ENCODE data around the gene SPG21. TPM values are rescaled to one million over a fixed set of nuclear protein-coding genes. Genes with fewer than 3 reads are reported as not detected.

Gene SPG21
- total and polyA plus RNA-seq, 2 of the 4 experiments (the other 2 are of a cell fraction), result 59.9 to 60.8 TPM

DNA sequence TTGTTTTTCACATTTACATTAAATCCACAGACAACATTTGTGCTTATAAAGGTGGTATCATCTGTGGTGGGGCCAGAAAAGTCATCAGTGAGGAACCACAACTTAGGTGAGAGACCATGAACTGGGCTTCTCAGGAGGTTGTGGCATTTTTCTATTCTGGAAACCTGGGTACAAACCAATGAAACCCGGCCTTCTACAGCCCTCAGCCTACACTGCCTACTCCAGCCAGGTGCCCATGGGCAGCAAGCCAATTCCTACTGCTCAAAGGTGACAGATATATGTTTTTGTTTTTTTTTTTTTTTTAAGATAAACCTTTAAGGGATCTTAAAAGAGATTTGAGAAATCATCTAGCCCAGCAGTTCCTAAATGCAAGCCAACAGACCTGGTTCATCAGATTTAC, 20.3 kb downstream of the SPG21 start:
- H2AK5ac ChIP-seq (ENCODE audit: low read depth, low read length), result no peak overlapping the region
- no peaks in the 10 kb centered on the region; a peak in 1 of 4 replicates for H3K79me1 ChIP-seq (ENCODE audit: low read depth in 1 of 2, low read length in 2 of 2)
- no peak overlapping the region for H2AK9ac ChIP-seq (replicated peaks; ENCODE audit: low read depth, low read length, poor library complexity)
- no peaks in the 10 kb centered on the region for H3K27me3 ChIP-seq (ENCODE audit: control insufficient read depth, insufficient read depth, low read length)
- no peak overlapping the region for H3K56ac ChIP-seq (ENCODE audit: extremely low read depth, insufficient read depth, low read length)
- no peak overlapping the region for H3K4me3 ChIP-seq (ENCODE audit: insufficient read depth, low read depth, low read length)
- no peaks in the 10 kb centered on the region for H3K4me1 ChIP-seq (ENCODE audit: control insufficient read depth, insufficient read depth, low read length)
- no peak overlapping the region for H2BK20ac ChIP-seq (ENCODE audit: low read depth, low read length)
- H3K36me3 ChIP-seq (ENCODE audit: control insufficient read depth, insufficient read depth, low read length), result peaks cover 51% of the 10 kb centered on the region
- no peak overlapping the region for H3K14ac ChIP-seq (replicated peaks; ENCODE audit: low read depth, low read length)
- BruUV-seq (replicated peaks), result no TSS peak
- no peak overlapping the region for H3K18ac ChIP-seq (ENCODE audit: low read depth, low read length)
- H3K23ac ChIP-seq (ENCODE audit: low read depth, low read length), result no peak overlapping the region
- no peaks in the 10 kb centered on the region for H4K20me1 ChIP-seq (ENCODE audit: insufficient read depth, low read length)
- H3K4ac ChIP-seq (ENCODE audit: low read depth, low read length), result no peak overlapping the region
- dilution Hi-C loops (cut with HindIII; ENCODE audit: low sequenced_read_pairs, unreplicated experiment) (no loop called here), intact Hi-C loops (cut with micrococcal nuclease) (no loop called here), in situ Hi-C loops (cut with MboI; ENCODE audit: low sequenced_read_pairs) (no loop called here)
- no peaks in the 10 kb centered on the region for H3K9me3 ChIP-seq (ENCODE audit: control insufficient read depth, insufficient read depth, low read length)
- H2BK5ac ChIP-seq (ENCODE audit: low read depth, low read length, poor library complexity, severe bottlenecking), result no peak overlapping the region
- no peak overlapping the region for H2AFZ ChIP-seq (replicated peaks; ENCODE audit: low read length, poor library complexity)
- H3K9ac ChIP-seq (ENCODE audit: low read depth, low read length), result no peak overlapping the region
- no peak overlapping the region for H3K27ac ChIP-seq (ENCODE audit: insufficient read depth, low read length)
- TF ChIP-seq RAD21 (IDR thresholded peaks at IDR 0.05; ENCODE audit: low read length) (no peak), RCOR1 (IDR thresholded peaks at IDR 0.05; ENCODE audit: insufficient replicate concordance, low read length) (no peak), RFX5 (IDR thresholded peaks at IDR 0.05; ENCODE audit: low read depth, low read length) (no peak), MAZ (IDR thresholded peaks at IDR 0.05; ENCODE audit: borderline replicate concordance, low read depth, low read length) (no peak)
- TF ChIP-seq, protein P1, sequence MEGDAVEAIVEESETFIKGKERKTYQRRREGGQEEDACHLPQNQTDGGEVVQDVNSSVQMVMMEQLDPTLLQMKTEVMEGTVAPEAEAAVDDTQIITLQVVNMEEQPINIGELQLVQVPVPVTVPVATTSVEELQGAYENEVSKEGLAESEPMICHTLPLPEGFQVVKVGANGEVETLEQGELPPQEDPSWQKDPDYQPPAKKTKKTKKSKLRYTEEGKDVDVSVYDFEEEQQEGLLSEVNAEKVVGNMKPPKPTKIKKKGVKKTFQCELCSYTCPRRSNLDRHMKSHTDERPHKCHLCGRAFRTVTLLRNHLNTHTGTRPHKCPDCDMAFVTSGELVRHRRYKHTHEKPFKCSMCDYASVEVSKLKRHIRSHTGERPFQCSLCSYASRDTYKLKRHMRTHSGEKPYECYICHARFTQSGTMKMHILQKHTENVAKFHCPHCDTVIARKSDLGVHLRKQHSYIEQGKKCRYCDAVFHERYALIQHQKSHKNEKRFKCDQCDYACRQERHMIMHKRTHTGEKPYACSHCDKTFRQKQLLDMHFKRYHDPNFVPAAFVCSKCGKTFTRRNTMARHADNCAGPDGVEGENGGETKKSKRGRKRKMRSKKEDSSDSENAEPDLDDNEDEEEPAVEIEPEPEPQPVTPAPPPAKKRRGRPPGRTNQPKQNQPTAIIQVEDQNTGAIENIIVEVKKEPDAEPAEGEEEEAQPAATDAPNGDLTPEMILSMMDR (conservative IDR thresholded peaks at IDR 0.05; ENCODE audit: low read depth, low read length), result no peak
- no peak overlapping the region for H3K4me2 ChIP-seq (ENCODE audit: low read depth, low read length)
- no CpG with 5 or more reads among the region's 1 CpG for WGBS, 2 experiments (ENCODE audit: extremely low coverage in 2 of 2, insufficient read length in 1 of 2)
- ChIA-PET CTCF (no interaction called here), POLR2A (ENCODE audit: unreplicated experiment) (no interaction called here)
- DNase-seq (no peak), ATAC-seq (ENCODE audit: low read depth) (no peak)
- H2BK15ac ChIP-seq (ENCODE audit: low read depth, low read length), result no peak overlapping the region
- no peak overlapping the region for H4K91ac ChIP-seq (ENCODE audit: insufficient read depth, low read depth, low read length)
- H4K5ac ChIP-seq (ENCODE audit: low read depth, low read length), result no peak overlapping the region
- H2BK120ac ChIP-seq (ENCODE audit: low read depth, low read length), result no peak overlapping the region
- no peaks in the 10 kb centered on the region for H3K9me1 ChIP-seq (ENCODE audit: insufficient read depth, low read length)
- H4K8ac ChIP-seq (ENCODE audit: low read depth in 2 of 2, low read length in 2 of 2), result no peak overlapping the region
